KMS-11 (cell line): ENCODE data around the gene IQGAP2.

ENCODE experiments used
- H2AFZ ChIP-seq: fragments of 200-600 bp; sonication (generic); 2 replicates; pipeline ENCODE4 v1.6.1; 2016; ENCODE audit warnings: antibody characterized with exemption, mixed run types, low read depth
- H3K27ac ChIP-seq: fragments of 200-600 bp; sonication (generic); 2 replicates; pipeline ENCODE4 v1.6.1; 2016; ENCODE audit warnings: mild to moderate bottlenecking, mixed run types
- H3K27me3 ChIP-seq: fragments of 200-600 bp; sonication (generic); 2 replicates; pipeline ENCODE4 v1.6.1; 2017; ENCODE audit warnings: mild to moderate bottlenecking, low read depth, mixed run types, moderate library complexity; ENCODE audit not compliant: insufficient read depth
- H3K36me3 ChIP-seq: fragments of 200-600 bp; sonication (generic); 2 replicates; pipeline ENCODE4 v1.6.1; 2017; ENCODE audit warnings: mild to moderate bottlenecking, mixed run types; ENCODE audit not compliant: insufficient read depth
- H3K4me1 ChIP-seq: fragments of 200-600 bp; sonication (generic); 2 replicates; pipeline ENCODE4 v1.6.1; 2016; ENCODE audit warnings: mild to moderate bottlenecking, low read depth, mixed run types; ENCODE audit not compliant: poor library complexity, severe bottlenecking
- H3K4me2 ChIP-seq: fragments of 200-600 bp; sonication (generic); 2 replicates; pipeline ENCODE4 v1.7.0; 2016; ENCODE audit warnings: mild to moderate bottlenecking, mixed run types
- H3K4me3 ChIP-seq: fragments of 200-600 bp; sonication (generic); IDR thresholded peaks from 2 replicates; pipeline ENCODE4 v1.6.1; 2017; ENCODE audit warnings: low read depth, low read length, mixed read lengths; ENCODE audit not compliant: insufficient read depth
- H3K79me2 ChIP-seq: fragments of 200-600 bp; sonication (generic); 2 replicates; pipeline ENCODE4 v1.6.1; 2016; ENCODE audit warnings: low read depth, mixed run types; ENCODE audit not compliant: insufficient read depth
- H3K9ac ChIP-seq: fragments of 200-600 bp; sonication (generic); 2 replicates; pipeline ENCODE4 v1.6.1; 2016; ENCODE audit warnings: mild to moderate bottlenecking, mixed run types
- H4K20me1 ChIP-seq: fragments of 200-600 bp; sonication (generic); 2 replicates; pipeline ENCODE4 v1.6.1; 2016; ENCODE audit warnings: mild to moderate bottlenecking, mixed run types; ENCODE audit not compliant: insufficient read depth
- TF ChIP-seq, protein P1 (sequence below): fragments of 200-600 bp; sonication (generic); conservative IDR thresholded peaks from 2 replicates; pipeline ENCODE4 v1.6.1; 2017; ENCODE audit warnings: low read depth, mild to moderate bottlenecking, antibody characterized with exemption, low read length, moderate library complexity, mixed read lengths

Gene IQGAP2

DNA sequence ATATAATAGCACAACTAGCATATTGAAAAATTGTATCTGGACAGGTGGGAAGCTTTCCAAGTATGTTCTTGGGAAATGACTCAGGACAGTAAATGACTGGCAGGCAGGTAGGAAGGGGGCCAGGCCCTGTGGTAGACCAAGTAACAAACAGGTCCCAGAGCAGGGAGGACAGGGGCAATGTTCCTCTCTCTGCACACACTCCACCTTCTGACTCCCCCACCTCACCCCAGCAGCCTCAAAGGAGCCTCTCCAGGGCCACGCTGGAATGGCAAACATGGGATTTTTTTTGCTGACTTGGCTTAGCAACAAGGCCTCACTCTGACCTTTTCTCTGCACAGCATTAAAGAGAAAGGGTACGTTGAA is 31.1 kb upstream of the IQGAP2 start:
- peak overlapping the region; percentile 5; the same call in 1 of the 2 replicates for H2AFZ ChIP-seq
- H3K79me2 ChIP-seq: no peaks in the 10 kb centered on the region
- H3K27me3 ChIP-seq: no peaks in the 10 kb centered on the region
- H3K4me2 ChIP-seq: no peak overlapping the region; the same call in 1 of the 2 replicates
- H3K27ac ChIP-seq: no peak overlapping the region
- H3K4me1 ChIP-seq: peaks cover 60% of the 10 kb centered on the region
- no peaks in the 10 kb centered on the region for H3K36me3 ChIP-seq
- TF ChIP-seq, protein P1, sequence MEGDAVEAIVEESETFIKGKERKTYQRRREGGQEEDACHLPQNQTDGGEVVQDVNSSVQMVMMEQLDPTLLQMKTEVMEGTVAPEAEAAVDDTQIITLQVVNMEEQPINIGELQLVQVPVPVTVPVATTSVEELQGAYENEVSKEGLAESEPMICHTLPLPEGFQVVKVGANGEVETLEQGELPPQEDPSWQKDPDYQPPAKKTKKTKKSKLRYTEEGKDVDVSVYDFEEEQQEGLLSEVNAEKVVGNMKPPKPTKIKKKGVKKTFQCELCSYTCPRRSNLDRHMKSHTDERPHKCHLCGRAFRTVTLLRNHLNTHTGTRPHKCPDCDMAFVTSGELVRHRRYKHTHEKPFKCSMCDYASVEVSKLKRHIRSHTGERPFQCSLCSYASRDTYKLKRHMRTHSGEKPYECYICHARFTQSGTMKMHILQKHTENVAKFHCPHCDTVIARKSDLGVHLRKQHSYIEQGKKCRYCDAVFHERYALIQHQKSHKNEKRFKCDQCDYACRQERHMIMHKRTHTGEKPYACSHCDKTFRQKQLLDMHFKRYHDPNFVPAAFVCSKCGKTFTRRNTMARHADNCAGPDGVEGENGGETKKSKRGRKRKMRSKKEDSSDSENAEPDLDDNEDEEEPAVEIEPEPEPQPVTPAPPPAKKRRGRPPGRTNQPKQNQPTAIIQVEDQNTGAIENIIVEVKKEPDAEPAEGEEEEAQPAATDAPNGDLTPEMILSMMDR: no peak
- H4K20me1 ChIP-seq: no peaks in the 10 kb centered on the region
- H3K9ac ChIP-seq: no peak overlapping the region
- no peak overlapping the region for H3K4me3 ChIP-seq

DNA sequence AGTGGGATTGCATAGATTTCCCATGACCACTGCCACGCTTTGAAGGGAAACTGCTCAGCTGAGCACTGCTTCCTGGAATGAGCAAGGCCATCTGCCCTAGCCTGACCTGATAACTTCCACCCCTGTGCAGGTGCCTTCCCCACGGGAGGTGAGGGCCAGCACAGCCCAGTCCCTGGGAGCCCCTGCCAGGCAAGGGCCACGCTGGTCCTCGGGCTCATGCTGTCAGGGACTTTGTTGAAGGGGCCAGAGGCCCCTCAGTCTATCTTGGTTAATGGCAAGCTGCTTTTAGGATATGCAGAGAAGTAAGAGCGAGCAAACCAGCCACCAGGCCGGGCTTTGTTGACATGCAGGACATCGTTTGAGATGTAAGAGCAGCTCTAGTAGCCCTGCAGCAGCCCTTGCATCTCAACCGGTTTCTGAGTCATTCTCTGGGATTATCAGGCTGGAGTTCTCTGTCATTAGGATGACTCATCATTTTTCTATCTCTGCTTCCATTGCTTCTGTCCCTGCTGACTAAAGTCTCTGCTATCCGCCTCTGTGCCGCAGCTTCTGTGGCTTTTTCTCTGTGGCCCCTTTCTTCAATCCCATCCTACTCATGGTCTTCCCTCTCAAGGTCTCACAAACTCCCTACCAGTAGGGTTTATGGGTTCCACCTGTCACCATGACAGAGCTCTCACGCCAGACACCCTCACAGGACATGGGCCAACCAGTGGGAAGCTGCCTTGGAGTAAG is 30.6 kb upstream of the IQGAP2 start:
- H3K4me2 ChIP-seq: no peak overlapping the region; the same call in 1 of the 2 replicates
- no peaks in the 10 kb centered on the region for H3K79me2 ChIP-seq
- no peaks in the 10 kb centered on the region for H3K36me3 ChIP-seq
- H4K20me1 ChIP-seq: no peaks in the 10 kb centered on the region
- H3K27ac ChIP-seq: no peak overlapping the region
- TF ChIP-seq, protein P1: no peak
- H3K4me3 ChIP-seq: no peak overlapping the region
- peak overlapping the region; percentile 5; the same call in 1 of the 2 replicates for H2AFZ ChIP-seq
- H3K4me1 ChIP-seq: peaks cover 57% of the 10 kb centered on the region
- no peak overlapping the region for H3K9ac ChIP-seq
- no peaks in the 10 kb centered on the region for H3K27me3 ChIP-seq

DNA sequence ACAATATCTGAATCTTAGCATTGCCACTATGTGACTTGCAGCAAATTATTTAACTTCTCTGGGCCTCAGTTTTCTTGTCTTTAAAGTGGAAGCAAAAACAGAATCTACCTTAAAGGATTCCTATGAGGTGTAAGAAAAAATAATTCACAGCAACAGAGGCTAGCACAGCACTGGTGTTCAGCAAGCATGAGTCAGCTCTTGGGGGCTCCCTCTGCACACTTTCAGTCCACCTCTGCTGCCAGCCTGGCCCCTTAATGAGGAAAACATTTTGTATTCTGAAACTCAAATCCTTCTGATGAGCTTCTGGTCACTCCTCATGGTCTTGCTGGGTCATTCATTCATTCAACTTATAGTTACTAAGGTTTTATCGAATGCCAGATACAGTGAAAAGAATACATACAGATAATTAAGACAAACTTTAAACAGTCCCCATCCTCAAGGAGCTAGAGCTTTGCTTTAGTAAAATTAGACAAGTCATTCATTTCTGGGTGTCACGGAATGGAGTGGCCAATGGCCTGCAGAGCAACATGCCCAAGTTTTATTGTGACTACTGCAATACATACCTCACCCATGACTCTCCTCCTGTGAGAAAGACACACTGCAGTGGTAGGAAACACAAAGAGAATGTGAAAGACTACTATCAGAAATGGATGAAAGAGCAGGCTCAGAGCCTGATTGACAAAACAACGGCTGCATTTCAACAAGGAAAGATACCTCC is 26.8 kb upstream of the IQGAP2 start:
- no peak overlapping the region for H3K4me2 ChIP-seq
- no peak overlapping the region for H3K9ac ChIP-seq
- H3K27ac ChIP-seq: no peak overlapping the region
- H3K79me2 ChIP-seq: no peaks in the 10 kb centered on the region
- H3K4me3 ChIP-seq: no peak overlapping the region
- H2AFZ ChIP-seq: no peak overlapping the region
- no peaks in the 10 kb centered on the region for H3K36me3 ChIP-seq
- H3K27me3 ChIP-seq: no peaks in the 10 kb centered on the region
- TF ChIP-seq, protein P1: no peak
- H3K4me1 ChIP-seq: peaks cover 33% of the 10 kb centered on the region
- H4K20me1 ChIP-seq: no peaks in the 10 kb centered on the region

DNA sequence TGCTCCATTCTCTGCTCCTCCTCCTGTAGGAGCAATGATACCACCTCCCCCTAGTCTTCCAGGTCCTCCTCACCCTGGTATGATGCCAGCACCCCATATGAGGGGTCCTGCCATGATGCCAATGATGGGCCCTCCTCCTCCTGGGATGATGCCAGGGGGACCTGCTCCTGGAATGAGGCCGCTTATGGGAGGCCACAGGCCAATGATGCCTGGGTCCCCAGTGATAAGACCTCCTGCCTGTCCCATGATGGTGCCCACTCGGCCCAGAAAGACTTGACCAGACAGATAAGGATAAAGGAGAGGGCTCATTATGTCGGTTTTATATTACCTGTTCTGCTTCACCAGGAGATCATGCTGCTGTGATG is 26.2 kb upstream of the IQGAP2 start:
- no peak overlapping the region for H3K27ac ChIP-seq
- no peak overlapping the region for H3K4me3 ChIP-seq
- peaks cover 28% of the 10 kb centered on the region for H3K4me1 ChIP-seq
- no peak overlapping the region for H3K4me2 ChIP-seq
- no peaks in the 10 kb centered on the region for H3K79me2 ChIP-seq
- H3K9ac ChIP-seq: no peak overlapping the region
- no peak overlapping the region for H2AFZ ChIP-seq
- TF ChIP-seq, protein P1: no peak
- no peaks in the 10 kb centered on the region for H3K36me3 ChIP-seq
- no peaks in the 10 kb centered on the region for H3K27me3 ChIP-seq
- no peaks in the 10 kb centered on the region for H4K20me1 ChIP-seq
